Activated CD4-positive, alpha-beta memory T cell treated with anti-CD3 and anti-CD28 coated beads for 36 hours (primary cell): ENCODE data around the gene CRPPA. TPM values are rescaled to one million over a fixed set of nuclear protein-coding genes. Genes with fewer than 3 reads are reported as not detected.
"Not testable (repeated sequence)": the region's sequence is repeated elsewhere in the genome, so short reads cannot be mapped to it uniquely, and the experiment has no call there.

Experiments used
- CTCF ChIA-PET: fragments of 350-600 bp; sonication (Branson Sonifier 250); formaldehyde crosslinking; loops from one replicate; lab custom pipeline; 2021; ENCODE audit warnings: antibody characterized with exemption, inconsistent platforms; lab: Charles Lee
- POLR2A ChIA-PET: fragments of 350-600 bp; sonication (Branson Sonifier 250); formaldehyde crosslinking; loops from one replicate; lab custom pipeline; 2021; ENCODE audit warnings: antibody characterized with exemption; lab: Charles Lee
- DNase-seq: peaks from one replicate; pipeline ENCODE4 v3.0.0-alpha.2; 2020
- H3K27ac Mint-ChIP-seq: one replicate; pipeline ENCODE4 v1.8.0; 2021; ENCODE audit warnings: mixed read lengths
- H3K27me3 Mint-ChIP-seq: one replicate; pipeline ENCODE4 v1.8.0; 2021; ENCODE audit warnings: mixed read lengths
- H3K36me3 Mint-ChIP-seq: one replicate; pipeline ENCODE4 v1.8.0; 2021; ENCODE audit warnings: mixed read lengths
- H3K4me1 Mint-ChIP-seq: one replicate; pipeline ENCODE4 v1.8.0; 2021; ENCODE audit warnings: low read depth, mixed read lengths
- H3K4me3 Mint-ChIP-seq: one replicate; pipeline ENCODE4 v1.8.0; 2021; ENCODE audit warnings: mild to moderate bottlenecking, mixed read lengths
- H3K9me3 Mint-ChIP-seq: one replicate; pipeline ENCODE4 v1.8.0; 2021; ENCODE audit warnings: mixed read lengths
- intact Hi-C: fragments of 100-400 bp; cut with micrococcal nuclease; formaldehyde crosslinking; loops from one replicate; pipeline ENCODE4 v1.15.1; 2023
- total RNA-seq, 2 experiments: library from RNA; stranded (reverse); gene quantifications; one replicate each; pipeline ENCODE4 v1.2.3, GENCODE V29; 2021

The CRPPA gene
- total RNA-seq, 2 experiments from 2014 or later: 0.53 to 0.59 TPM

GRCh38 chr7:16383786-16384185 lies 37.6 kb downstream of the CRPPA start:
- CTCF ChIA-PET: not testable (repeated sequence)

DNA sequence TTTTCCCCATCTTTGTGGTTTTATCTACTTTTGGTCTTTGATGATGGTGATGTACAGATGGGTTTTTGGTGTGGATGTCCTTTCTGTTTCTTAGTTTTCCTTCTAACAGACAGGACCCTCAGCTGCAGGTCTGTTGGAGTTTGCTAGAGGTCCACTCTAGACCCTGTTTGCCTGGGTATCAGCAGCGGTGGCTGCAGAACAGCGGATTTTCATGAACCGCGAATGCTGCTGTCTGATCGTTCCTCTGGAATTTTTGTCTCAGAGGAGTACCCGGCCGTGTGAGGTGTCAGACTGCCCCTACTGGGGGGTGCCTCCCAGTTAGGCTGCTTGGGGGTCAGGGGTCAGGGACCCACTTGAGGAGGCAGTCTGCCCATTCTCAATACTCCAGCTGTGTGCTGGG lies 38.2 kb downstream of the CRPPA start:
- H3K9me3 Mint-ChIP-seq, H3K27me3 Mint-ChIP-seq, H3K4me1 Mint-ChIP-seq, H3K27ac Mint-ChIP-seq, CTCF ChIA-PET, DNase-seq, H3K36me3 Mint-ChIP-seq, H3K4me3 Mint-ChIP-seq, intact Hi-C loops, POLR2A ChIA-PET: not testable (repeated sequence)

More at GRCh38 chr7:16383786-16384185, 37.6 kb downstream of the CRPPA start:
- H3K4me1 Mint-ChIP-seq, H3K27ac Mint-ChIP-seq, H3K27me3 Mint-ChIP-seq, H3K9me3 Mint-ChIP-seq, POLR2A ChIA-PET, DNase-seq, intact Hi-C loops, H3K36me3 Mint-ChIP-seq, H3K4me3 Mint-ChIP-seq: not testable (repeated sequence)

Other genes with a start within 250 kb of the CRPPA start
- gene SOSTDC1, start 44.2 kb upstream of the CRPPA start, total RNA-seq: not detected
- not detected for gene LRRC72, start 105.3 kb upstream of the CRPPA start, total RNA-seq
- gene ANKMY2, start 224.2 kb upstream of the CRPPA start, total RNA-seq: 1 to 10 TPM; 7.8 to 8.4 TPM
- gene BZW2, start 224.6 kb upstream of the CRPPA start, total RNA-seq: 10 to 100 TPM; 84.2 to 89.8 TPM